HCT116 (cell line): ENCODE results near the gene ITSN1. TPM values are rescaled to one million over a fixed set of nuclear protein-coding genes. Genes with fewer than 3 reads are reported as not detected.

Experiments
- ATAC-seq: fragments of 200-7000 bp; cut with Tn5 transposase; 2 replicates; pipeline ENCODE4 v1.9.1; 2020; ENCODE audit warnings: mild to moderate bottlenecking, moderate library complexity
- BruUV-seq: library from RNA; stranded (reverse); fragments of 400-500 nt; replicated peaks from 2 replicates; lab custom pipeline; 2021; lab: Mats Ljungman, UMichigan
- CTCF ChIA-PET: fragments of 300-600 bp; sonication (Branson Sonifier 250); formaldehyde crosslinking; loops from one replicate; lab custom pipeline; 2021; ENCODE audit warnings: antibody characterized with exemption; lab: Charles Lee
- POLR2A ChIA-PET: fragments of 300-600, 350-600 bp; sonication (Branson Sonifier 250); formaldehyde crosslinking; loops from one replicate; lab custom pipeline; 2021; ENCODE audit warnings: antibody characterized with exemption; lab: Charles Lee
- RAD21 ChIA-PET, 2 experiments: fragments of 300-600 bp; sonication (Branson Sonifier 250); formaldehyde crosslinking; loops; one replicate each; lab custom pipeline; 2023; ENCODE audit warnings: low total read pairs in 2 of 2; ENCODE audit not compliant: uncharacterized antibody in 2 of 2, unreplicated experiment in 2 of 2, low non-redundant PET in 1 of 2; lab: Charles Lee
- DNase-seq: peaks from one replicate; pipeline ENCODE4 v3.0.0-alpha.2; 2010; ENCODE audit warnings: low read depth, low spot score
- H2AFZ ChIP-seq: fragments of 200-600 bp; shearing (Covaris generic), sonication (generic); 2 replicates; pipeline ENCODE4 v1.6.1; 2017; ENCODE audit warnings: low read depth, mixed run types, mixed read lengths, antibody characterized with exemption, low read length; ENCODE audit not compliant: poor library complexity, severe bottlenecking
- H3K27ac ChIP-seq: 2 replicates; pipeline ENCODE4 v1.5.1; 2012; ENCODE audit warnings: low read depth, low read length
- H3K27me3 ChIP-seq: fragments of 200-600 bp; sonication (generic); 2 replicates; pipeline ENCODE4 v1.6.1; 2016; ENCODE audit warnings: mixed run types, low read length, mixed read lengths; ENCODE audit not compliant: insufficient read depth
- H3K36me3 ChIP-seq, 2 experiments: fragments of 200-500 bp in 1 of 2; fragments of 200-600 bp in 1 of 2; sonication (Bioruptor generic) in 1 of 2; sonication (generic) in 1 of 2; 2 replicates each; pipeline versions ENCODE4 v1.5.1 to v1.6.1; 2014 to 2016; ENCODE audit warnings: low read length in 2 of 2, inconsistent platforms in 1 of 2, mixed read lengths in 1 of 2, mixed run types in 1 of 2; ENCODE audit not compliant: insufficient read depth in 2 of 2, control insufficient read depth in 1 of 2
- H3K4me1 ChIP-seq, 2 experiments: fragments of 200-600 bp in 1 of 2; sonication (generic) in 1 of 2; 2 replicates each; pipeline versions ENCODE4 v1.5.1 to v1.6.1; 2012 to 2017; ENCODE audit warnings: low read length in 2 of 2, inconsistent platforms in 1 of 2, mild to moderate bottlenecking in 1 of 2, mixed read lengths in 1 of 2, mixed run types in 1 of 2, moderate library complexity in 1 of 2; ENCODE audit not compliant: insufficient read depth in 2 of 2, control insufficient read depth in 1 of 2
- H3K4me2 ChIP-seq: fragments of 200-600 bp; sonication (generic); 2 replicates; pipeline ENCODE4 v1.6.1; 2017; ENCODE audit warnings: mixed run types, low read length, mixed read lengths
- H3K4me3 ChIP-seq, 2 experiments: fragments of 200-600 bp in 1 of 2; sonication (generic) in 1 of 2; replicated peaks in 1 of 2; 2 replicates each; pipeline ENCODE4 v1.5.1; 2011 to 2016; ENCODE audit warnings: low read length in 2 of 2, control low read depth in 1 of 2, low read depth in 1 of 2, mild to moderate bottlenecking in 1 of 2, mixed read lengths in 1 of 2, mixed run types in 1 of 2
- H3K79me2 ChIP-seq: fragments of 200-600 bp; sonication (generic); 2 replicates; pipeline ENCODE4 v1.6.1; 2017; ENCODE audit warnings: mild to moderate bottlenecking, mixed run types, low read length, moderate library complexity, mixed read lengths; ENCODE audit not compliant: insufficient read depth
- H3K9ac ChIP-seq: fragments of 200-600 bp; sonication (generic); 2 replicates; pipeline ENCODE4 v1.6.1; 2016; ENCODE audit warnings: low read length, mixed read lengths
- H3K9me2 ChIP-seq: fragments of 200-600 bp; sonication (generic), shearing (Covaris generic); 2 replicates; pipeline ENCODE4 v1.6.1; 2017; ENCODE audit warnings: mixed run types, mild to moderate bottlenecking, moderate library complexity; ENCODE audit not compliant: insufficient read depth
- H3K9me3 ChIP-seq, 2 experiments: fragments of 200-500 bp in 1 of 2; fragments of 200-600 bp in 1 of 2; sonication (Bioruptor generic) in 1 of 2; sonication (generic) in 1 of 2; 2 replicates each; pipeline ENCODE4 v1.6.1; 2014 to 2017; ENCODE audit warnings: low read length in 2 of 2, mixed read lengths in 2 of 2, inconsistent platforms in 1 of 2, low read depth in 1 of 2, mild to moderate bottlenecking in 1 of 2, mixed run types in 1 of 2, moderate library complexity in 1 of 2; ENCODE audit not compliant: control insufficient read depth in 1 of 2, insufficient read depth in 1 of 2
- H4K20me1 ChIP-seq: fragments of 200-600 bp; sonication (generic), shearing (Covaris generic); 2 replicates; pipeline ENCODE4 v1.6.1; 2017; ENCODE audit warnings: mixed run types, mild to moderate bottlenecking, moderate library complexity; ENCODE audit not compliant: insufficient read depth
- ATF3 ChIP-seq: IDR thresholded peaks from 2 replicates; pipeline ENCODE4 v1.6.1; 2012
- CEBPB ChIP-seq: IDR thresholded peaks from 2 replicates; pipeline ENCODE4 v1.6.1; 2012; ENCODE audit warnings: low read depth
- ELF1 ChIP-seq: IDR thresholded peaks from 2 replicates; pipeline ENCODE4 v1.6.1; 2012; ENCODE audit warnings: low read depth, borderline replicate concordance
- EZH2 ChIP-seq: fragments of 200-600 bp; sonication (generic); IDR thresholded peaks from 2 replicates; pipeline ENCODE4 v1.6.1; 2017; ENCODE audit warnings: antibody characterized with exemption, mixed run types
- EZH2phosphoT487 ChIP-seq: fragments of 200-600 bp; IDR thresholded peaks from 2 replicates; pipeline ENCODE4 v1.6.1; 2018; ENCODE audit warnings: antibody characterized with exemption, borderline replicate concordance
- POLR2A ChIP-seq: IDR thresholded peaks from 2 replicates; pipeline ENCODE4 v1.7.0; 2011; ENCODE audit warnings: borderline replicate concordance; ENCODE audit not compliant: insufficient read depth, insufficient read length; ENCODE audit errors: extremely low read depth
- RAD21 ChIP-seq: IDR thresholded peaks from 2 replicates; pipeline ENCODE4 v1.6.1; 2012; ENCODE audit warnings: low read depth, mild to moderate bottlenecking
- SP1 ChIP-seq: IDR thresholded peaks from 2 replicates; pipeline ENCODE4 v1.6.1; 2012; ENCODE audit warnings: low read depth
- SRF ChIP-seq: IDR thresholded peaks from 2 replicates; pipeline ENCODE4 v1.6.1; 2012; ENCODE audit warnings: low read depth
- TCF7L2 ChIP-seq: IDR thresholded peaks from 2 replicates; pipeline ENCODE4 v1.7.0; 2011; ENCODE audit warnings: borderline replicate concordance, inconsistent platforms; ENCODE audit not compliant: insufficient read depth, insufficient read length; ENCODE audit errors: extremely low read depth
- ZBTB33 ChIP-seq: IDR thresholded peaks from 2 replicates; pipeline ENCODE4 v1.6.1; 2011; ENCODE audit warnings: mild to moderate bottlenecking, low read length, moderate library complexity; ENCODE audit not compliant: insufficient replicate concordance; ENCODE audit errors: extremely low read depth
- intact Hi-C: fragments of 100-400 bp; cut with micrococcal nuclease; formaldehyde crosslinking; loops from 2 replicates; pipeline ENCODE4 v1.10.0; 2022
- total RNA-seq: library from RNA; stranded (reverse); gene quantifications from one replicate; pipeline ENCODE4 v1.2.1, GENCODE V29; 2021; ENCODE audit not compliant: unreplicated experiment
- TF ChIP-seq, protein P1 (sequence below), 3 experiments: fragments of 200-600 bp in 1 of 3; sonication (generic) in 1 of 3; IDR thresholded peaks in 2 of 3; conservative IDR thresholded peaks in 1 of 3; 2 replicates each; pipeline ENCODE4 v1.5.1; 2012 to 2017; ENCODE audit warnings: low read depth in 2 of 3, low read length in 2 of 3, antibody characterized with exemption in 1 of 3, borderline replicate concordance in 1 of 3, control low read depth in 1 of 3, mild to moderate bottlenecking in 1 of 3, mixed read lengths in 1 of 3, mixed run types in 1 of 3, moderate library complexity in 1 of 3; ENCODE audit not compliant: insufficient read depth in 1 of 3

ITSN1 gene
- total RNA-seq, 1 experiment from 2014 or later = 25.8 TPM

DNA sequence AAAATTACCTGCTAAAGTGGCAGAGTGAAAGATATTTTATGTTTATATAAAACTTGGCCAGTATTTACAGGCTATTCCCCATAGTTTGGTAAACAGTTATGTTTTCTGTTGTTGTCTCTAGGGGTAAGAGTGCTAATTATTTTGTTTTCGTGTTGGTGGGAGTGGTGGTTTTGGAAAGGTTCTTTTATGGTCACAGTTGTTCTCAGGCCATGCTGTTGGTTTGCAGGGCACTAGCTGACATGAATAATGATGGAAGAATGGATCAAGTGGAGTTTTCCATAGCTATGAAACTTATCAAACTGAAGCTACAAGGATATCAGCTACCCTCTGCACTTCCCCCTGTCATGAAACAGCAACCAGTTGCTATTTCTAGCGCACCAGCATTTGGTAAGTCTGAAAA is 92.5 kb downstream of the ITSN1 start:
- RAD21 ChIA-PET = no interaction called here
- H2AFZ ChIP-seq = no peak overlapping the region
- no peak for ATAC-seq
- H3K79me2 ChIP-seq = no peaks in the 10 kb centered on the region
- TF ChIP-seq, protein P1, sequence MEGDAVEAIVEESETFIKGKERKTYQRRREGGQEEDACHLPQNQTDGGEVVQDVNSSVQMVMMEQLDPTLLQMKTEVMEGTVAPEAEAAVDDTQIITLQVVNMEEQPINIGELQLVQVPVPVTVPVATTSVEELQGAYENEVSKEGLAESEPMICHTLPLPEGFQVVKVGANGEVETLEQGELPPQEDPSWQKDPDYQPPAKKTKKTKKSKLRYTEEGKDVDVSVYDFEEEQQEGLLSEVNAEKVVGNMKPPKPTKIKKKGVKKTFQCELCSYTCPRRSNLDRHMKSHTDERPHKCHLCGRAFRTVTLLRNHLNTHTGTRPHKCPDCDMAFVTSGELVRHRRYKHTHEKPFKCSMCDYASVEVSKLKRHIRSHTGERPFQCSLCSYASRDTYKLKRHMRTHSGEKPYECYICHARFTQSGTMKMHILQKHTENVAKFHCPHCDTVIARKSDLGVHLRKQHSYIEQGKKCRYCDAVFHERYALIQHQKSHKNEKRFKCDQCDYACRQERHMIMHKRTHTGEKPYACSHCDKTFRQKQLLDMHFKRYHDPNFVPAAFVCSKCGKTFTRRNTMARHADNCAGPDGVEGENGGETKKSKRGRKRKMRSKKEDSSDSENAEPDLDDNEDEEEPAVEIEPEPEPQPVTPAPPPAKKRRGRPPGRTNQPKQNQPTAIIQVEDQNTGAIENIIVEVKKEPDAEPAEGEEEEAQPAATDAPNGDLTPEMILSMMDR (IDR thresholded peaks at IDR 0.05 in 2 of 3, conservative IDR thresholded peaks at IDR 0.05 in 1 of 3; ENCODE audit: borderline replicate concordance in 1 of 3, insufficient read depth in 1 of 3, low read depth in 2 of 3, low read length in 2 of 3) = no peak
- no peak for TF ChIP-seq TCF7L2
- no peak for TF ChIP-seq POLR2A
- no peak for TF ChIP-seq EZH2
- no peak for TF ChIP-seq ZBTB33
- no peak for TF ChIP-seq SP1
- no peak for TF ChIP-seq SRF
- no peak for TF ChIP-seq CEBPB
- TF ChIP-seq RAD21 = no peak
- no peak for TF ChIP-seq EZH2phosphoT487
- no peak for TF ChIP-seq ATF3
- no peak for TF ChIP-seq ELF1
- TF ChIP-seq, all 23 proteins: peak for 0
- no TSS peak for BruUV-seq
- POLR2A ChIA-PET = no interaction called here
- H3K27ac ChIP-seq = no peak overlapping the region
- no peak for DNase-seq
- H3K4me2 ChIP-seq = no peak overlapping the region
- peaks cover 0 to 5% of the 10 kb centered on the region in 2 experiments; a peak in 1 of 4 replicates for H3K4me1 ChIP-seq
- H3K9ac ChIP-seq = no peak overlapping the region
- CTCF ChIA-PET = no interaction called here
- H3K36me3 ChIP-seq = no peaks in the 10 kb centered on the region
- H3K9me2 ChIP-seq = no peaks in the 10 kb centered on the region
- no peaks in the 10 kb centered on the region for H4K20me1 ChIP-seq
- H3K9me3 ChIP-seq = no peaks in the 10 kb centered on the region
- intact Hi-C loops = no loop called here
- H3K27me3 ChIP-seq = no peaks in the 10 kb centered on the region
- no peak overlapping the region for H3K4me3 ChIP-seq
